Keratinocyte (primary cell): ENCODE results near the gene GRK5.

Experiments used
- CTCF ChIP-seq, 3 experiments: IDR thresholded peaks in 1 of 3; conservative IDR thresholded peaks in 1 of 3; optimal IDR thresholded peaks in 1 of 3; 2 replicates in 2 of 3; 3 replicates in 1 of 3; pipeline versions ENCODE3 to v1.5.1; 2011; ENCODE audit warnings: low read length in 3 of 3, mild to moderate bottlenecking in 3 of 3, moderate library complexity in 2 of 3, control low read depth in 1 of 3, inconsistent platforms in 1 of 3; ENCODE audit not compliant: insufficient read depth in 2 of 3; ENCODE audit errors: extremely low read depth in 1 of 3
- EZH2 ChIP-seq: IDR thresholded peaks from one replicate; pipeline ENCODE4 v1.6.1; 2012; ENCODE audit warnings: inconsistent platforms, mild to moderate bottlenecking, low read length, moderate library complexity

GRCh38 chr10:119305860-119306513, 98.6 kb downstream of the GRK5 start:
- TF ChIP-seq CTCF (optimal IDR thresholded peaks at IDR 0.05 in 1 of 3, IDR thresholded peaks at IDR 0.05 in 1 of 3, conservative IDR thresholded peaks at IDR 0.05 in 1 of 3; ENCODE audit: extremely low read depth in 1 of 3, insufficient read depth in 2 of 3, low read length in 3 of 3) (no peak), EZH2 (no peak)
